Tibial artery (tissue), 4 donors: ENCODE measurements around the gene RSBN1.

Experiments
- DNase-seq, 2 donors: peaks; one replicate each; pipeline ENCODE4 v3.0.0-alpha.2; 2019
- H3K27ac ChIP-seq, 2 donors: fragments of 200-600 bp; sonication (generic) in 1 of 2; 1 replicate in 1 of 2; 2 replicates in 1 of 2; pipeline ENCODE4 v1.5.1; 2018 to 2019; ENCODE audit warnings: mild to moderate bottlenecking in 1 of 2
- H3K27me3 ChIP-seq, 2 donors: fragments of 200-600 bp; sonication (generic) in 1 of 2; one replicate each; pipeline versions ENCODE4 v1.5.1 to v1.6.0; 2016 to 2019
- H3K36me3 ChIP-seq, 3 donors: fragments of 200-600 bp; sonication (generic) in 2 of 3; one replicate each; pipeline ENCODE4 v1.5.1; 2016 to 2019; ENCODE audit warnings: mild to moderate bottlenecking in 2 of 3
- H3K4me1 ChIP-seq, 4 donors: fragments of 200-600 bp; sonication (generic) in 2 of 4; 1 replicate in 3 of 4; 2 replicates in 1 of 4; pipeline ENCODE4 v1.5.1; 2016 to 2019
- H3K4me3 ChIP-seq, 2 donors: fragments of 200-600 bp; sonication (generic) in 1 of 2; 1 replicate in 1 of 2; 2 replicates in 1 of 2; pipeline ENCODE4 v1.5.1; 2018 to 2019; ENCODE audit warnings: mild to moderate bottlenecking in 2 of 2
- H3K9me3 ChIP-seq, 3 donors: fragments of 200-600 bp; sonication (generic) in 1 of 3; one replicate each; pipeline ENCODE4 v1.5.1; 2016 to 2019
- CTCF ChIP-seq, 2 experiments: fragments of 200-600 bp in 1 of 2; fragments of 450-650 bp in 1 of 2; IDR thresholded peaks; one replicate each; pipeline ENCODE4 v1.5.1; 2017 to 2019; ENCODE audit warnings: antibody characterized with exemption in 2 of 2, mild to moderate bottlenecking in 1 of 2, moderate library complexity in 1 of 2
- intact Hi-C: fragments of 100-400 bp; cut with DNase I; formaldehyde crosslinking; loops from one replicate; pipeline ENCODE4 v1.15.0; 2023; ENCODE audit warnings: low total_unique reads

The RSBN1 gene

DNA sequence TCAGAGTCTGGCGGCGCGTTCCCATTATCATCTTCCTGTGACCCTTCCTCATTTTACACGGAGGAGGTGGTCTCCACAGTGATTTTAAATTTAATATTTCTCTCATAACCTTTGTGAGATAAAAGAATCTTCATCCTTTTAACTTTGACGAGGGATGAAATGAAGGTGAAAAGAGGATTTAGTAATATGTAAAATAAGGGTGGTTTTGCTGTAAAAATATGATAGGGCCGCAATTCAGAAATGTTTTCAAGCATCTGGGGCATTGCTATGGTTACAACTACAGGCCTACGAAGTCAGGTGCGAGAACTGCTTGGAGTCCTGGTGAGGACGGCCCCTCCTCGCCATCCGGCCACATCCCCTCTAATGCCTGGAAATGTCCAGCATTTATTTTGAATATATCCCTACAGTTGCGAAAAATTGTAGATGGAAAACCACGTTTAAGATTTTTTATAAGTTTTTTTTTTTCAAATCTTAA is 422 bp upstream of the RSBN1 start:
- intact Hi-C loops = loop anchor here (10.0 kb wide), 1 partner anchor 92 kb away; the partner anchor contains the start of genes AP4B1 and DCLRE1B

DNA sequence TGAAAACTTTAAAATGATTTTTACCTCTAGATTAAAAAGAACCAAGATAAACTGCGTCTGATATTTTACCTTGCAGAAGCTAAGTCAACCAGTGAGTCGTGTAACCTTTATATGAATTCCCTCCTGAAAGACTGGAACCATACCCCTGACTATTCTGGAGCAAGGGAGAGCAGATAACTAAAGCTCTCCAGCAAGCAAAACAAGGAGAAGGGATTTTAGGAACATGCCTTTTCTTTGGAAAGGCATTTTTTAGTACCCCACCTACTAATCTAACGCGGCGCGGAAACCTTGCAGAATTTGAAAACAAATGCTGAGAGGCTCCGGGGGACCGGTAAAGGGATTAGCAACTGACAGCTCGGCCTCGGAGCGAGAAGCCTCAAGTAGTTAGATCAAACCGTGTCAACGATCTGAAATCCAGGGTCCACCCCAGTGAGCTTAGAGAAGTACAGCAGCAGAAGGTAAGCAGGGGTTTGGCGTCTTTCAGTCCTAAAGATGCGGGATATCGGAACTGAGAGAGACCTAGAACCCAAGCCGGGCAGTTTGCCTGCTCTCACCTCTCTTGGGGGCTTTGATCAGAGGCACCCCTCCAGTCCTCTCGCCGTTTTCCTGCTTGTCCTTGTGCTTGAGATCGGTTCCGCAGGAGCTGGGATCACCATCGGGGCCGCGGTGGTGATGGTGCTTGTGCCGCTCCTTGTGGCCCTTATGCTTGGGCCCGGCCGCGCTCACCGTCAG is 954 bp downstream of the RSBN1 start:
- Histone ChIP-seq H3K27me3 (no peaks in the 10 kb centered on the region), H3K36me3 (no peaks in the 10 kb centered on the region), H3K4me1 (peaks cover 0 to 40% (median 12%) of the 10 kb centered on the region in 4 donors), H3K27ac (peak overlapping the region; percentile 95 to 97), H3K4me3 (peak overlapping the region; percentile 76 to 87), H3K9me3 (no peaks in the 10 kb centered on the region)
- peak in 1 of 2 donors; percentile 51 for DNase-seq
- no peak for TF ChIP-seq CTCF (IDR thresholded peaks at IDR 0.05)
- intact Hi-C loops = loop anchor here (10.0 kb wide), 1 partner anchor 93 kb away; the partner anchor contains the start of genes AP4B1 and DCLRE1B

More for the DNA sequence above, 422 bp upstream of the RSBN1 start:
- H3K9me3 ChIP-seq = no peaks in the 10 kb centered on the region
- peak overlapping the region; percentile 95 to 97 for H3K27ac ChIP-seq
- no peak for TF ChIP-seq CTCF (IDR thresholded peaks at IDR 0.05)
- H3K27me3 ChIP-seq = no peaks in the 10 kb centered on the region
- peak overlapping the region; percentile 76 to 87 for H3K4me3 ChIP-seq
- no peaks in the 10 kb centered on the region for H3K36me3 ChIP-seq
- peaks cover 0 to 37% (median 12%) of the 10 kb centered on the region in 4 donors for H3K4me1 ChIP-seq
- DNase-seq = no peak

DNA sequence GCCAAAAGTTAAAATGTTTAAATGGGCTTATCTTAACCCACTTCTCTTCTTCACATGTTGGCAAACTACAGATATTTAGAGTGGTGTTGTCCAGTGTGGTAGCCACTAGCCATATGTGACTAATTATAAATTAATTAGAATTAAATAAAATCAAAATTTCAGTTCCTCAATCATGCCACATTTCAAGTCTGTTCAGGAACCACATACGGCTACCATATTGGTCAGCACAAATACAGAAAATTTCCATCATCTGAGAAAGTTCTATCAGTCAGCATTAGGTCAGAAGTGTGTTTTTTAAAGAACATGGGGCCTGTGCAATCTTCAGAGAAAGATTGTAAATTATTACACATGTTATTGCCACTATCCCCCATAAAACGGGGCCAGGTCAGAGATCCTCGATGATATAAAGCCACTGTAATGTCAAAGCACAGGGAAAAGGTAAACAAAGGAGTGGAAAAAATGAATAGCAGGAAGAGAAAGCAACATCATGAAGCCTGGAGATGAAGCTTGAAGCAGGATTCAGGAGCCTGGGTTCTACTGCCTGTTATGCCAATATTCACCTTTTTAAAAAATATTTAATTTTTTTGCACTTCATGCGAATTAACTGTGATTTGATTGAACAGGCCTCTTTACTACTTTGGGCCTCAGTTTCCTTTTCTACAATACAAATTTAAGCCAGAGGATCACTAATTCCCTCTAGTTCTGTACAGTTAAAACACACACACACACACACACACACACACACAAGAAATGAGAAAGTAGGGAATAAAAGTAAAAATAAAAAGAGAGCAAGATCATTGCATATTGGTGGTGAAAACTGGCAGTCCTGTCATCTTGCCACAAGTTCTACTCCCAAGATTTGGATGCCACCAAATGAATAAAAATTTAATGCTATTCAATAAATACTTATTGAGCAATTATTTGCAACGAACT is 2.3 kb downstream of the RSBN1 start:
- Histone ChIP-seq H3K4me3 (peak overlapping the region; percentile 76 to 87), H3K27me3 (no peaks in the 10 kb centered on the region), H3K36me3 (peaks cover 0 to 4% (median 0%) of the 10 kb centered on the region in 3 donors), H3K27ac (peak overlapping the region in 1 of 2 donors; percentile 97), H3K4me1 (peaks cover 0 to 47% (median 12%) of the 10 kb centered on the region in 4 donors), H3K9me3 (no peaks in the 10 kb centered on the region)
- intact Hi-C loops = loop anchor here (10.0 kb wide), 1 partner anchor 95 kb away; the partner anchor contains the start of genes AP4B1 and DCLRE1B
- no peak for DNase-seq
- TF ChIP-seq CTCF (IDR thresholded peaks at IDR 0.05) = no peak

DNA sequence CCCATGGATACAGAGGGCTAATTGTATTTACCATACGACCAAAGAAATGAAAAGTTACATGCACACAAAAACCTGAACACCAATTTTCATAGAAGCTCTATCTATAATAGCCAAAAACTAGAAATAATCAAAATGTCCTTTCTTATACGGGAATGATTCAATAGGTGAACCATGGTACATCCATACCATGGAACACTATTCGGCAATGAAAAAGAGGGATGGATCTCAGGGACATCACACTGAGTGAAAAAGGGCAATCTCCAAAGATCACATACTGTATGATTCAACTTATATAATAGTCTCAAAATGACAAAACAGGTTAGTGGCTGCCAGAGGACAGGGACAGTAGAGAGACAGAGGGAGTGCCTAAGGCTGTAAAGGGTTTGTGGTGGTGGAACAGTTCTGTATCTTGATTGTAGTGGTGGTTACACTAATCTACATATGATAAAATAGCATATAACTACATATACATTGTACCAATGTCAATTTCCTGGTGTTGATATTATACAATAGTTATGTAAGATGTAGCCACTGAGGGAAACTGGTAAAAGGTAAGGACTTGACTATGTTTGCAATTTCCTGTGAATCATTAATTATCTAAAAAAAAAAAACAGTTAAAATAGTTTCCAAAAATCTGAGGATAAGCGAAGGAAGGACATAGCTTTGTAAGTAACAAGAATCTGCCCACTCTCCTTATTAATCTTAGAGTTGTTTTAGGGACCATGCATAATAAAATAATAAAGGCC is 3.7 kb downstream of the RSBN1 start:
- TF ChIP-seq CTCF (IDR thresholded peaks at IDR 0.05) = no peak
- no peak for DNase-seq
- Histone ChIP-seq H3K36me3 (peaks cover 0 to 4% (median 0%) of the 10 kb centered on the region in 3 donors), H3K9me3 (no peaks in the 10 kb centered on the region), H3K4me1 (peaks cover 0 to 61% (median 17%) of the 10 kb centered on the region in 4 donors), H3K27me3 (no peaks in the 10 kb centered on the region), H3K4me3 (no peak overlapping the region), H3K27ac (no peak overlapping the region)
- intact Hi-C loops = no loop called here

- Histone ChIP-seq H3K4me3 (no peak overlapping the region), H3K4me1 (peaks cover 0 to 70% (median 20%) of the 10 kb centered on the region in 4 donors), H3K27ac (no peak overlapping the region), H3K9me3 (no peaks in the 10 kb centered on the region), H3K27me3 (no peaks in the 10 kb centered on the region), H3K36me3 (peaks cover 0 to 4% (median 0%) of the 10 kb centered on the region in 3 donors)
- TF ChIP-seq CTCF (IDR thresholded peaks at IDR 0.05) = no peak
- intact Hi-C loops = no loop called here
- no peak for DNase-seq
Measured at GRCh38 chr1:113805639-113806038, 6.6 kb downstream of the RSBN1 start.
